SKM-1 (cell line): ENCODE results near the gene FKBP3.
"Not testable (repeated sequence)": the region's sequence is repeated elsewhere in the genome, so short reads cannot be mapped to it uniquely, and the experiment has no call there.

ENCODE experiments used
- DNase-seq: peaks from one replicate; lab custom pipeline; 2025; ENCODE audit not compliant: unreplicated experiment; lab: John Stamatoyannopoulos, UW

FKBP3 gene

DNA sequence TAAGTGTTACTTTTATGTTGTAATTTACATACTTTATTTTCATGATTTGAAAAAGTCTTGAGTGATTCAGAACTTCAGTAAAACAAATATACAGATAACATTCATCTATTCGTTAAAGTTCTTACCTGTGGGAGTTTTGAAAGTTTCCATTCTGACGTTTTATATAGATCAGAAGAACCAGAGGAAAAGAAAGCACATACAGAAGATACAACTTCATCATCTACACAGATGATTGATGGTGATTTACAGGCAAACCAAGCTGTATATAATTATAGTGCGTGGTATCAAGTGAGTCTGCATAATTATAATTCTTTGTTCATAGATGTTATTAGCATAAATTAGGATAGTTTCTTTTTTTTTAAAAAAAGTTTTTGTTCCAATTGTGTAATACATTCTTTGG lies 20.0 kb downstream of the FKBP3 start:
- no peak for DNase-seq

DNA sequence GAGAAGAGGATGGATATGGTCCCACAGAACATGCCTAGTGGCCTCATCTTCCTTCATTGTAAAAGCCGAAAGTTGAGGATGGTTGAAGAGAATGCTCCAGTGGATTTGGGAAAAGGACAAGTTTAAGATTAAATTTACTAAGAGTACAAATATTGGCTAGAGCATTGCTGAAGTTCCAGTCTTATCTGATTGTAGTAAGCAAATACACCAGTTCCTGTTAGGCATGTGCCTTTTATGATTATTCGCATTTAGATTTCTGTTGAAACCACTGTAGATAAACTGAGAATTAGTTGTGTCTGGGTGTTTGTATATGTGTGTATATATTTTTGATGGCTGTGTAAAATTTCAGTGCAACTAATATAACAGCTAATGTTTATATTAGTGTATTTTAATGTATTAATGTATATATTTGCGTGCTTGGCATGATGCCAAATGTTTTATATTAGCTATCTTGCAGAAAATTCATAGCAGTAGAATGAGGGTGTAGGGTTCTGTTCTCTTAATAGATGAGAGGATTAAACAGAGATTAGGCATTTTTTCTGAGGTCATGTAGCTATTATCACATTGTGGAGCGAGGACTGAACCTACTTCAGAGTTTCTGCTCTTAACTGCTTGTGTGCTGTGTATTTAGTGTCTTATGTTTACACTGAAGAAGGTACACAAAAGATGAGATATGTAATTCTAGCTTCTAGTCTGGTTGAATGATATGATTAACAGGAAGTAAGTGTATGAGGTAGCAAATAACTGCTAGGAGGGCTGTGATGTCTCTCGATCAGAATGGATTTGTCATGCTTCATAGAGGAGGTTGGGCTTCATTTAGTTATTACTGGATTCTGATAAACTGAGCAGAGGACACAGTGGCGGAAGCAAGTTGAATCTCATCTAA lies 21.1 kb downstream of the FKBP3 start:
- DNase-seq = no peak

DNA sequence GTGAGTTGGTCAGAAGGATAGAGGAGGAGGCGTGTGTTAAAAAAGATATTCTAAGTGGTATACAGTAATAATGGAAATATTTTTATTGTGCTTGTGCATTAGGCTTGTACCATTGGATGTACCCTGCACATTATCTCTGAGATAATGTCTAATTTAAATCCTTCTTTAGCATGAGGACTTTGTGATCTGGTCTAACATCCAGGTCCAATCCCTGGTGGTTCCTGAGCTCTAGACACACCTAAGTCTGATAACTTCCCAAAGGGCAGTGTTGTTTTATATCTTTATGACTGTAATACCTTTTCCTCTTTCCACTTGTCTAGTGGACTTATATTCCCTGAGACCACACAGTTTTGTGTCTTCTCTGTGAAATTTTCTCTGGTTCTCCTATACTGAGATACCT lies 29.7 kb downstream of the FKBP3 start:
- DNase-seq = no peak

DNA sequence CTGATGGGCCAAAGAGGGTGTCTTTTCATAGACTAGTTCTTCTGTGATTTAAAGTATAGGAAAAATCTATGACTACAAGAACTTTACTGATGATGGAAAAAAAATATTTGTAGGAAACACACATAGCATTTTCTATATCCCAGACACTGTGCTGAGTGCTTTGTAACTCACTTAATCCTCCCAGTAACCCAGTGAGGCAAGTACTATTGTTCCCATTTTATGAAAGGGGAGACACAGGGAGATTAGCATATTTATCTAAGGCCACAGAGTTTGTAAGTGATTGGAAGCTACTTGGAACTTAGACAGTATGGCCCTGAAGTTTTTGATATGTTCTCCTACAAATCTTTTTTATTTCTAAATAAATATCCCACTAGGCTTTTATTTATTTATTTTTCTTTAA lies 30.5 kb downstream of the FKBP3 start:
- no peak for DNase-seq

DNA sequence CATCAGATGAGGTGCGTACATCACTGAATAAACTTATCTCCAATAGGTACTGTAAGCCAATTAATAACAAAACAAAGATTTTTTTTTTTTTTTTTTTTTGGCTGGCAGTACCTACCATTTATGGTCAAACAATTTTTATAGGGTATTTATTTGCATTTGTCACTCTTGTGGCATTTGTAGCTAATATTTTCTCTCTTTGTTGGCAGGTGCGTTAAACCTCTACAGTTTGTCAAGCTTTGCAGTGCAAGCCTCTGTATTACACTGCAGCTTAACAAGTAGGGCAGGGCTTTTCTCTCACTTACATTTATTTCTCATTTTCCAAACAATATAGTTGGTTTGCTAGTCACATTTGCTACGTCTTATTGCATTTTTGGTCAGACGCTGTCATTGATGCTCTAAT lies 38.1 kb downstream of the FKBP3 start:
- no peak for DNase-seq

DNA sequence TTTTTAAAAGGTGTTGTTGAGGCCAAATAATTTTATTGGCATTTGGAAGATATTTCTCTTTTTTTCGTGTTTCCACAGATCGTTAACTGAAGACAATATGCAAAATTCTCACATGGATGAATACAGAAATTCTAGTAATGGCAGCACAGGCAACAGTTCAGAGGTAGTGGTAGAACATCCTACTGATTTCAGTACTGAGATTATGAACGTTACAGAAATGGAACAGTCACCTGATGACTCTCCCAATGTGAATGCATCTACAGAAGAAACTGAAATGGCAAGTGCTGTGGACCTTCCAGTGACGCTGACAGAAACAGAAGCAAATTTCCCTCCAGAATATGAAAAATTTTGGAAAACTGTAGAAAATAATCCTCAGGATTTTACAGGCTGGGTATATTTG lies 39.1 kb downstream of the FKBP3 start:
- no peak for DNase-seq

DNA sequence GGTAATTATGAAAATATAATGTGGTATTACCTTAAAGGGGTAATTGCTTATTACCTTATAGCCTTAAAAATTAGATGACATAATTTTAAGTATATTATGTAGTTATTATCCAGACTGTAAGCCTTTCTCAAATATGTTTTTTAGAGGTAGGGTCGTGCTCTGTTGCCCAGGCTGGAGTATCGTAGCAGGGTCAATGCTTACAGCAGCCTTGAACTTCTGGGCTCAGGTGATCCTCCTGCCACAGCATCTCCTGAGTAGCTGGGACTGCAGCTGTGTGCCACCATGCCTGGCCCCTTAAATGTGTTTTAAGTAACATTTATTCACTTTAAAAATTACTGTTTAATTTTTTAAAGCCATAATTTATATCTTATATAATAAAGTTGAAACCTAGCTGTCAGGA lies 40.0 kb downstream of the FKBP3 start:
- no peak for DNase-seq

DNA sequence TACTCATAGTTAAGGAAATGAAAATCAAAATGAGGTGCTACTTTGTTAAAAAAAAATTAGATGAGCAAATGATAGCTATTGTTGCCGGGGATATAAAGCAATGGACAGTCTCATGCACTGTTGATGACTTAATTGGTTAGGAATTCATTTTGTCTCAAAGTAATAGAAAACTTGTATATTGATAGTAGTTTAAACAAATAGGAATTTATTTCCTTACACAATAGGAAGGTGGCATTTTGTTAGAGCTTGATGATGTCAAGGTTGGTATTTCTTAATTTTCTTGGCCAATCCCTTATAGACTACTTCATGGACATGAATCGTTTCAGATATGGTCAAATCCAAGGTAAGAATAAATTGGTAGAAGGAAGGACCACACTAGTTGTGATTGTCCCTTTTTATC lies 42.6 kb downstream of the FKBP3 start:
- no peak for DNase-seq

DNA sequence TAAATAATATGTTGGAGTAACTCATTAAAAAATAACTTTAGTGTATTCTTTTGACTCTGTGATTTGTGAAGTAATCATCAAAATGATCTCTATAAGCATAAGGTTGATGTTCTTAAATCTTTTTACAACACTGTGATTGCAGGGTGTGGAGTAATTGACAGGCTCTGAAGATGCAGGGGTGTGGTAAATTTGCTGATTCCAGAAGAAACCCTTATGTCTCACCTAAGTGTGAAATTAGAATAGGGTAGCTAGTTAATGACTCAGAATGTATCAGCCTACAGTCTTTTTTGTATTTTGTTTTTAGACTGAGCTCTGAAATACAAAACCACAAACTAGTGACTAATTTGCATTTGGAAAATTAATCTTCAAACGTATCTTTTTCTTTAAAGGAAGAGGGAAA lies 44.5 kb downstream of the FKBP3 start:
- DNase-seq = no peak

DNA sequence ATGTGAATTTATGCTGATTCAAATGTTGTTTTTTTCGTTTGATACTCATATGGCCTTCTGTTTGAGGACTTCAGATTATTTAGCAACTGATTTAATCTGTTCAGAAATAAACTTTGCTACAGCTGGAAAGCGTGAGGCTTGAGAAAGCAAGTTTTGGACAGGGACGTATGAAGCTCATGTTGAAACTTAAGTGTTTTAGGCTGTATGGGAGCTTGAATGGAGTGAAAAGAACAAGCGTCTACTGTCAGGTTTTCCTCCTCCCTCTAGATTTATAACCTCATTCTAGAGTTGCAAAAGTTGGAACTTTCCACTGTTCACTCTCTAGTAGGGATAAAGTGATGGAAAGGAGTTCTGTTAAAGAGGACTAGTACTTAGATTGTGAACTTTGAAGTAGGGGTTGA lies 49.3 kb downstream of the FKBP3 start:
- no peak for DNase-seq

DNA sequence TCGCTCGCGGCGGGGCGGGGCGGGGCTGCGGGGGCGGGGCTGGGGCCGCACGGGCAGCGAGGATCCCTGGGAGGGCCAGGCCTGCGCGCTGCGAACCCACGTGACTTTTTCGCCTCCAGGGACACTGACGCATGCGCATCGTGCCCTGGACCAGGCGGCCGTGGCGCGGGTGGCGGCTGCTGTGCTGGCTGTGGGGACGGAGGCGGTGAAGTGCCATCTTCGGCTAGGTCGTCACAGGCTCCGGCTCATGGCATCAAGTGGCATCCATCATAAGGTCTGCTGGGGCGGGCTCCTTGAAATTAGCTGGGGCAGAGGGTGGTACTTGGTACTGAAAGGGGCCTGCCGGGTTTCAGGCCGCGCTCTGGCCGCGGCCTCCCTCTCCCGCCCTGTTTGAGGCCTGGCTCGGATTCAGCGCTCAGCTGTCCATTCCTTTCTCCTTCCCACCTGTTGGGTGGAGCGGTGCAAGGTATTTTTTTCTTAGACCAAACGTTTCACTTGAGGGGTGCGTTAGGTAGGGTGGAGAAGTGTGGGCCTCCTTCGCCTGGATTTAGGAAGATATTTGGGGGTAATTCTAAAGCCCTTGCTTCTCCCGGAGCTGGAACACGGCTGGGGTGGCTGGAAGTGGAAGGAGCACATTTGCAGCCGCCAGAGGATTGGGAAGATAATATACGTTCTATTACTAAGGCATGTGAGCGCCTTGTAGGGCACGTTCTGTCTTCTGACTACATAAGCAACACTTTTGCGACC lies 50.1 kb downstream of the FKBP3 start, which contains the start of gene PRPF39:
Gene PRPF39 (plus strand): TSS at position 141 of the 747 bp plus-strand sequence. CDS start 11,124 bp downstream, outside the sequence.
- peak; percentile 5 for DNase-seq

DNA sequence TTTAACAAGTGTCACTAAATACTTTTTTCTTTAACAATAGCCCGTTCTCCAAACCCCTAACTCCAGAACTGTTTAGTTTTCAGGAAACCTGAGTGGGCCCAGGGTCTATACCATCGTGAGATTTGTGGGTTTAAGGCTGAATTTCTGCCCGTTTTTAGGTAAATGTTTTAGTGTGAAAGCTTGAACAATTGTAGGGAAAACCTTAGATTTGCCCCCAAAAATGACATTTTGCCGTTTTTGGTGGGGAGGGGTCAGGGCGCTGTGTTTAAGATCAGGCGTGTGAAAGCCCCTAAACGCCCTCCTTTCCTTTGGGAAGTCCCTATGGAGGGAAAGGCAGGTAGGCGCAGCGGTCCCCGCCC lies 50.7 kb downstream of the FKBP3 start:
- DNase-seq = no peak

DNA sequence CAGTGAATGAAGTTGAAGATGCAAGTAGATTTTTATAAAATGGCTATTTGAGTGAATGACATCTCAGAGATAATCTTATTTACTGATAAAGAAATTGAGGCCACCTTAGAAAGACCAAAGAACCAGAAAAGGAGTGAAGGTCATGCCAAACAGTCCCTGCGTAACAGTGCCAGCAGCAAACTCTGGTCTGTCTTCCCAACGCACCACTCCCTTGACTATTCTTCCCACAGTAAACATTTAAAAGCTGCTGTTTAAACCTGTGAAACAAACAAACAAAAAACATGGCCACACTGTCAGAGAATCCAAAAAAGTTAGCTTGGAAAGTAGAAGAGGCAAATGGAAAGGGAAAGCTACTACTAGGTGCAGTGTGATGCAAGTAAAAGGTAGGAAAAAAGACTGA lies 51.9 kb downstream of the FKBP3 start:
- no peak for DNase-seq

DNA sequence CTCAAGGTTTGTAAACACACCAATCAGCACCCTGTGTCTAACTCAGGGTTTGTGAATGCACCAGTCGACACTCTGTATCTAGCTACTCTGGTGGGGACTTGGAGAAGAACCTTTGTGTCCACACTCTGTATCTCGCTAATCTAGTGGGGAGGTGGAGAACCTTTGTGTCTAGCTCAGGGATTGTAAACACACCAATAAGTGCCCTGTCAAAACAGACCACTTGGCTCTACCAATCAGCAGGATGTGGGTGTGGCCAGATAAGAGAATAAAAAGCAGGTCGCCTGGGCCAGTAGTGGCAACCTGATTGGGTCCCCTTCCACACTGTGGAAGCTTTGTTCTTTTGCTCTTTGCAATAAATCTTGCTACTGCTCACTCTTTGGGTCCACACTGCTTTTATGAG lies 53.2 kb downstream of the FKBP3 start:
- not testable (repeated sequence) for DNase-seq

DNA sequence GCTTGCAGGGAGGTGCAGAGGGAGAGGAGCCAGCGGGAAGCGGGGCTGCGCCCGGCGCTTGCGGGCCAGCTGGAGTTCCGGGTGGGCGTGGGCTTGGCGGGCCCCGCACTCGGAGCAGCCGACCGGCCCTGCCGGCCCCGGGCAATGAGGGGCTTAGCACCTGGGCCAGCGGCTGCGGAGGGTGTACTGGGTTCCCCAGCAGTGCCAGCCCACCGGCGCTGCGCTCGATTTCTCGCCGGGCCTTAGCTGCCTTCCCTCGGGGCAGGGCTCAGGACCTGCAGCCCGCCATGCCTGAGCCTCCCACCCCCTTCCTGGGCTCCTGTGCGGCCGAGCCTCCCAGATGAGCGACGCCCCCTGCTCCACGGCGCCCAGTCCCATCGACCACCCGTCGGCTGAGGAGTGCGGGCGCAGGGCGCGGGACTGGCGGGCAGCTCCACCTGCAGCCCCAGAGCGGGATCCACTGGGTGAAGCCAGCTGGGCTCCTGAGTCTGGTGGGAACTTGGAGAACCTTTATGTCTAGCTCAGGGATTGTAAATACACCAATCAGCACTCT lies 53.8 kb downstream of the FKBP3 start:
- not testable (repeated sequence) for DNase-seq

DNA sequence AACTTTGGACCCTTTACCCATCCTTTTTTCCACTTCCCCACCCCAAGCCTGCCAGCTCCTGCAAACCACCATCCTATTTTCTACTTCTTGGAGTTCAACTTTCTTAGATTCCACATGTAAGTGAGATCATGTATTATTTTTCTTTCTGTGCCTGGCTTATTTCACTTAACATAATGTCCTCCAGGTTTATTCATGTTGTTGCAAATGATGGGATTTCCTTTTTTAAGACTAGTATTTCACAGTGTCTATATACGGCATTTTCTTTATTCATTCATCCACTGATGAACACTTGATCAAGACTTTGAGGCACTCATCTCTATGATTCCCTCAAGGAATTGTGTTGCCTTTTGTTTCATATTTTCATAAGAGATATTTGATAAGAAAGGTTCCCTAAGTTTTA lies 56.0 kb downstream of the FKBP3 start:
- DNase-seq = no peak

DNA sequence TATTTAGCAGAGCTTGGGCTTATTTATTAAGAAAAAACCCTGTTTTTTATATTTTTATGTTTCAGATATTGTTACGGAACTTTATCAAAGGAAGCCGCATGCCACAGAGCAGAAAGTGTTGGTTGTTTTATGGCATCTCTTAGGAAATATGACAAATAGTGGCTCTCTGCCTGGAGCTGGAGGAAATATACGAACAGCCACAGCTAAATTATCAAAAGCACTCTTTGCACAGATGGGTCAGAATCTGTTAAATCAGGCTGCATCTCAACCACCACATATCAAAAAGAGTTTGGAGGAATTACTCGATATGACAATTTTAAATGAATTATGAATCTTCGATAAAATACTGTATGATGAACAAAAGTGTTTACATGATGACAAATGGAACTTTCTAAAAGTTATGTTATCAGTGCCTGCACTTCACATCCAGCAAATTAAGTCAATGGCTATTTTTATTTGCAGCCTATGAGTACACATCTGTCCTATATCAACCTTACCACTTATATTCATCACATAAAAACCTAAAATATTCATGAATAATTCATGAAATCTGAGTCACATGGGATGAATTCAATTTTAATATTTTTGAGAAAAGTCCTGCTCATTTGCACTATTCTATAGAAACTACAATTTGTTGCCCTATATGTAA lies 60.9 kb downstream of the FKBP3 start:
- no peak for DNase-seq

DNA sequence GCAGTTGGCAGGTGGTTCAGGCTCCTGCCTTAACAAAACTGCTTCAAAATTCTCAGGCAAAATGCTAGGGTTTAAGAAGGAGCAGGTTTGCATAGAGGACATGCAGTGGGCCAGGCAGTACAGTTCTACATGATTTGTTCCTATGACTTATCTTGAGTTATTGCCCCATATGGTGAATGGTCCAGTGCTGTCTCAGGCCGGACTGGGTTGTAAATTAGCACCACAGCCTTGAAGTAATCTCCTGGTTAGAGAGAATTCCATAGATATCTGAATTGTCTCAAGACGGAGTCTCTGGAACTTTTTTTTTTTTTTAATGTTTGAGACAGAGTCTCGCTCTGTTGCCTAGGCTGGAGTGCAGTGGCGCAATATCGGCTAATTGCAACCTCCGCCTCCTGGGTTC lies 62.2 kb downstream of the FKBP3 start:
- DNase-seq = no peak

DNA sequence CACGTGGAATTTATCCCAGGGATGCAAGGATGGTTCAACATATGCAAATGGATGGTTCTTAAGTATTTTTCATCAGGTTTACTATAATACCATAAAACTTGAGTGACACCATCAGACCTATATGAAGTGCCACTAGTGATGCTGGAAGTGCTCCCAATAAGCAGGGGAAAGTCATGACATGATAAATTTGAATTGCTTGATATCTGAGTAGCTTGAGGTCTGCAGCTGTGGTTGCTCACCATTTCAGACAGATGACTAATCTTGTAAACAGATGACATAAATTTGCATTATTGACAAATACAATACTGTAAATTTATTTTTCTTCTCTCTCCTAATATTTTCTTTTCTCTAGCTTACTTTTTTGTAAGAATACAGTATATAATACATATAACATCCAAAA lies 64.1 kb downstream of the FKBP3 start:
- DNase-seq = no peak

DNA sequence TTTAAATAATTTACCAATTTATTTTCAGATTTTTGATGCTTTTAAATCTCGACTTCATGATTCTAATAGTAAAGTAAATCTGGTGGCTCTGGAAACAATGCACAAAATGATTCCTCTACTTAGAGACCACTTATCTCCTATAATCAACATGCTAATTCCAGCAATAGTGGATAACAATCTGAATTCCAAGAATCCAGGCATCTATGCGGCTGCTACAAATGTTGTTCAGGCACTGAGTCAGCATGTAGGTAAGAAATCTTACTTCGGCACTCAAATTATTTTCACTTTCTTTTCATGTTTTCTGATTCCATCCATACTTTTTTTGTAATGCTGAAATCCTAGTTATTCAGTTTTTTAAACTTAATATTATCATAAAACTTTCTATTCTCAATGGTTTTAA lies 65.9 kb downstream of the FKBP3 start:
- DNase-seq = no peak

DNA sequence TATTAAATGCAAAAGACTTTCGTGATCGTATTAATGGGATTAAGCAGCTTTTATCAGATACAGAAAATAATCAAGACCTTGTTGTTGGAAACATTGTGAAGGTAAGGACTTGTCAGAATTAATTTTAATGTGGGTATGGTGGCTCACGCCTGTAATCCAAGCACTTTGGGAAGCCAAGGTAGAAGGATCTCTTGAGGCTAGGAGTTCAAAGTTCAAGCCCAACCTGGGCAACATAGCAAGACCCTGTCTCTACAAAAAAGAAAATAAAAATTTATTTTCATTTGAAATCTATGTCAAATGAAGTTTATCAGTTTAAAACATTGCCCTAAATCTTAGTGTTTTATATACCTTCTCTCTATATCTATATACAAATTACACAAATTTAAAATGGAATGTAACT lies 67.6 kb downstream of the FKBP3 start:
- no peak for DNase-seq

DNA sequence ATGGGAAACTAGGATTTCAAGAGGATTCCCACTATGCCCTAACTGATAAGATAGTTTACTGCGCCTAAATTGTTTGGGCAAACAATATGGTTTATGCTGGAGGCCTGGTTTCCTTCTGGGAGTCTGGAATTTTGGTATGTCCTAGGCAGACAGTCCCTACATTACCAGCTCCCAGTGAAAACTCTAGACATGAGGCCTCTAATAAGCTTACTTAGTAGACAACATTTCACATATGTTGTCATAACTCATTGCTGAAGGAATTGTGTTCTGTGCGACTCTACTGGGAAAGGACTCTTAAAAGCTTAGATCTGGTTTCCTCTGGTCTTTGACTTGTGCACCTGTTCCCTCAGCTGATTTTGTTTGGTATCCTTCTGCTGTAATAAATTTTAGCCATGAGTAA lies 68.3 kb downstream of the FKBP3 start:
- DNase-seq = no peak
